DND-41 (cell line): ENCODE measurements around the gene NOD2.

Experiments used
- CTCF ChIP-seq: IDR thresholded peaks from 2 replicates; pipeline ENCODE4 v1.5.1; 2012; ENCODE audit warnings: borderline replicate concordance, low read length, moderate library complexity, mild to moderate bottlenecking; ENCODE audit not compliant: poor library complexity, severe bottlenecking; ENCODE audit errors: extremely low read depth
- EZH2 ChIP-seq: IDR thresholded peaks from 3 replicates; pipeline ENCODE4 v1.6.1; 2012; ENCODE audit warnings: borderline replicate concordance, low read depth, mild to moderate bottlenecking, moderate library complexity, low read length, inconsistent platforms; ENCODE audit not compliant: severe bottlenecking

- TF ChIP-seq CTCF (no peak), EZH2 (no peak)
These were observed 42.3 kb downstream of the NOD2 start for GRCh38 chr16:50735629-50736122.
